ENCODE data around the gene GPHN. TPM values are rescaled to one million over a fixed set of nuclear protein-coding genes. Genes with fewer than 3 reads are reported as not detected.

GPHN gene
- total and polyA plus RNA-seq, 2 of the 8 experiments (the other 6 are each of a cell fraction or from before 2014, with no cell fraction given) = 6.0 to 16.0 TPM

DNA sequence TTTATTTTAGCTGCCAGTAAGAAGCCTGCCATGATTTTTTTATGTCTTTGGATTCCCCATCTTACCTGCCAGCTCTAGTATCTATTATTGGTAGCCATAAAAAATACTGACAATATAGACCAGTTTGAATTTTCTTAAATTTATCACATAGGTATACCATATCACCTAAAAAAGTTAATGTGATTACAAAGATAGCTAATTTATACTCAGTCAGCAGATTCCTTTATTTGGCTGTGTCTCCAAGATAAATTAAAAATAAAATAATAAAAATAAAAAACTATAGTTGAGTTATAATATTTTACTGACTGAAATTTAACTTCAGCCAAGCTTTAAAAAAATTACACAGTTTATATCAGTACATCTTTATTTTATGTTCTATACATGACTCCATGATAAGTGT is 128.3 kb downstream of the GPHN start:
- Histone ChIP-seq H2BK5ac (ENCODE audit: low read depth, low read length) (no peak overlapping the region), H3K27me3 (replicated peaks in 1 of 4; ENCODE audit: control insufficient read depth in 3 of 4, extremely low read depth in 1 of 4, insufficient read depth in 3 of 4, low read length in 3 of 4) (no peaks in the 10 kb centered on the region), H3K56ac (replicated peaks; ENCODE audit: insufficient read length, low read depth, low read length) (no peak overlapping the region), H4K20me1 (replicated peaks in 1 of 2; ENCODE audit: control insufficient read depth in 1 of 2, insufficient read depth in 2 of 2, low read length in 2 of 2) (no peaks in the 10 kb centered on the region), H3K23ac (ENCODE audit: insufficient read length) (no peak overlapping the region), H3K9ac (replicated peaks in 1 of 4; ENCODE audit: extremely low read depth in 1 of 4, low read depth in 3 of 4, low read length in 3 of 4) (no peak overlapping the region), H4K91ac (replicated peaks; ENCODE audit: insufficient read length, low read length) (no peak overlapping the region), H3K4me3 (ENCODE audit: extremely low read depth in 1 of 4, insufficient read depth in 2 of 4, low read depth in 3 of 4, low read length in 4 of 4) (no peak overlapping the region), H4K5ac (ENCODE audit: insufficient read length, low read depth, low read length) (no peak overlapping the region), H3K4me2 (ENCODE audit: insufficient read depth in 1 of 2, low read depth in 2 of 2, low read length in 2 of 2) (no peak overlapping the region), H2AK5ac (ENCODE audit: low read depth, low read length) (no peak overlapping the region), H3K4me1 (replicated peaks in 1 of 4; ENCODE audit: control insufficient read depth in 3 of 4, insufficient read depth in 4 of 4, low read length in 3 of 4) (no peaks in the 10 kb centered on the region), H3K27ac (ENCODE audit: low read depth, low read length) (no peak overlapping the region), H3K9me3 (ENCODE audit: insufficient read depth in 2 of 2, low read depth in 1 of 2, low read length in 1 of 2) (no peaks in the 10 kb centered on the region), H2BK120ac (replicated peaks; ENCODE audit: low read depth, low read length) (no peak overlapping the region), H2AFZ (ENCODE audit: low read length) (no peak overlapping the region), H3K79me1 (ENCODE audit: low read depth, low read length) (no peaks in the 10 kb centered on the region; the same call in 1 of the 2 replicates), H3K79me2 (ENCODE audit: control insufficient read depth in 1 of 2, insufficient read depth in 2 of 2, low read length in 2 of 2) (peaks cover 0 to 16% of the 10 kb centered on the region in 2 experiments; a peak in 3 of 4 replicates), H3K18ac (ENCODE audit: extremely low read depth, low read length) (no peak overlapping the region), H3K14ac (ENCODE audit: insufficient read length) (no peak overlapping the region), H3K4ac (replicated peaks; ENCODE audit: insufficient read length, low read depth, low read length) (no peak overlapping the region), H3K36me3 (ENCODE audit: control insufficient read depth in 2 of 4, insufficient read depth in 4 of 4, low read length in 3 of 4) (no peaks in the 10 kb centered on the region; a peak in 1 of 8 replicates), H2BK15ac (ENCODE audit: low read length) (no peak overlapping the region), H2BK20ac (ENCODE audit: low read length) (no peak overlapping the region), H2BK12ac (ENCODE audit: low read depth, low read length) (no peak overlapping the region), H4K8ac (ENCODE audit: extremely low read depth, insufficient read depth, low read length) (no peak overlapping the region), H3K23me2 (ENCODE audit: low read depth, low read length) (no peaks in the 10 kb centered on the region)
- no peak for DNase-seq (ENCODE audit: low read depth in 1 of 2, low spot score in 2 of 2)
- no peak for FAIRE-seq
- ChIA-PET CTCF (ENCODE audit: partially characterized antibody) (interaction anchor here (0.7 kb wide), 1 partner anchor 26 kb away, joined by 3 read pairs; no protein-coding TSS in a partner anchor), POLR2A (ENCODE audit: partially characterized antibody) (no interaction called here)
- no peak for TF ChIP-seq CBX8 (IDR thresholded peaks at IDR 0.05; ENCODE audit: borderline replicate concordance, low read depth, low read length)
- no peak for TF ChIP-seq YY1 (IDR thresholded peaks at IDR 0.05; ENCODE audit: low read depth, low read length)
- TF ChIP-seq CBX5 (IDR thresholded peaks at IDR 0.05; ENCODE audit: low read depth, low read length) = no peak
- TF ChIP-seq, protein P1, sequence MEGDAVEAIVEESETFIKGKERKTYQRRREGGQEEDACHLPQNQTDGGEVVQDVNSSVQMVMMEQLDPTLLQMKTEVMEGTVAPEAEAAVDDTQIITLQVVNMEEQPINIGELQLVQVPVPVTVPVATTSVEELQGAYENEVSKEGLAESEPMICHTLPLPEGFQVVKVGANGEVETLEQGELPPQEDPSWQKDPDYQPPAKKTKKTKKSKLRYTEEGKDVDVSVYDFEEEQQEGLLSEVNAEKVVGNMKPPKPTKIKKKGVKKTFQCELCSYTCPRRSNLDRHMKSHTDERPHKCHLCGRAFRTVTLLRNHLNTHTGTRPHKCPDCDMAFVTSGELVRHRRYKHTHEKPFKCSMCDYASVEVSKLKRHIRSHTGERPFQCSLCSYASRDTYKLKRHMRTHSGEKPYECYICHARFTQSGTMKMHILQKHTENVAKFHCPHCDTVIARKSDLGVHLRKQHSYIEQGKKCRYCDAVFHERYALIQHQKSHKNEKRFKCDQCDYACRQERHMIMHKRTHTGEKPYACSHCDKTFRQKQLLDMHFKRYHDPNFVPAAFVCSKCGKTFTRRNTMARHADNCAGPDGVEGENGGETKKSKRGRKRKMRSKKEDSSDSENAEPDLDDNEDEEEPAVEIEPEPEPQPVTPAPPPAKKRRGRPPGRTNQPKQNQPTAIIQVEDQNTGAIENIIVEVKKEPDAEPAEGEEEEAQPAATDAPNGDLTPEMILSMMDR (IDR thresholded peaks at IDR 0.05; ENCODE audit: control extremely low read depth in 1 of 3, insufficient read depth in 1 of 3, low read depth in 1 of 3, low read length in 3 of 3) = no peak
- no peak for TF ChIP-seq HDAC2 (IDR thresholded peaks at IDR 0.05; ENCODE audit: borderline replicate concordance in 1 of 2, low read depth in 2 of 2, low read length in 2 of 2)
- no peak for TF ChIP-seq NRF1 (IDR thresholded peaks at IDR 0.05; ENCODE audit: low read depth, low read length)
- no peak for TF ChIP-seq SIX5 (IDR thresholded peaks at IDR 0.05; ENCODE audit: low read depth, low read length)
- TF ChIP-seq JUN (IDR thresholded peaks at IDR 0.05; ENCODE audit: low read depth, low read length) = no peak
- TF ChIP-seq, protein P2, sequence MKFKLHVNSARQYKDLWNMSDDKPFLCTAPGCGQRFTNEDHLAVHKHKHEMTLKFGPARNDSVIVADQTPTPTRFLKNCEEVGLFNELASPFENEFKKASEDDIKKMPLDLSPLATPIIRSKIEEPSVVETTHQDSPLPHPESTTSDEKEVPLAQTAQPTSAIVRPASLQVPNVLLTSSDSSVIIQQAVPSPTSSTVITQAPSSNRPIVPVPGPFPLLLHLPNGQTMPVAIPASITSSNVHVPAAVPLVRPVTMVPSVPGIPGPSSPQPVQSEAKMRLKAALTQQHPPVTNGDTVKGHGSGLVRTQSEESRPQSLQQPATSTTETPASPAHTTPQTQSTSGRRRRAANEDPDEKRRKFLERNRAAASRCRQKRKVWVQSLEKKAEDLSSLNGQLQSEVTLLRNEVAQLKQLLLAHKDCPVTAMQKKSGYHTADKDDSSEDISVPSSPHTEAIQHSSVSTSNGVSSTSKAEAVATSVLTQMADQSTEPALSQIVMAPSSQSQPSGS (IDR thresholded peaks at IDR 0.05; ENCODE audit: low read length) = no peak
- TF ChIP-seq POU5F1 (IDR thresholded peaks at IDR 0.05; ENCODE audit: low read depth, low read length) = no peak
- no peak for TF ChIP-seq BRCA1 (IDR thresholded peaks at IDR 0.05; ENCODE audit: low read depth, low read length)

Measured in H1 (cell line).